Activated naive CD8-positive, alpha-beta T cell treated with anti-CD3 and anti-CD28 coated beads, Interleukin-2, amount 50 U/mL, for 24 hours (primary cell): ENCODE measurements around the gene KRT78.

Source experiments
- ATAC-seq: fragments of 150-1000 bp; cut with Tn5 transposase; one replicate; pipeline ENCODE4 v1.10.0; 2021
- DNase-seq: peaks from one replicate; pipeline ENCODE4 v3.0.0; 2021
- H3K27ac Mint-ChIP-seq: one replicate; pipeline ENCODE4 v1.8.0; 2021; ENCODE audit warnings: mild to moderate bottlenecking, mixed read lengths
- H3K27me3 Mint-ChIP-seq: one replicate; pipeline ENCODE4 v1.8.0; 2021; ENCODE audit warnings: mixed read lengths
- H3K36me3 Mint-ChIP-seq: one replicate; pipeline ENCODE4 v1.8.0; 2021; ENCODE audit warnings: low read depth, mixed read lengths
- H3K4me1 Mint-ChIP-seq: one replicate; pipeline ENCODE4 v1.8.0; 2021; ENCODE audit warnings: mixed read lengths
- H3K4me3 Mint-ChIP-seq: one replicate; pipeline ENCODE4 v1.8.0; 2021; ENCODE audit warnings: mild to moderate bottlenecking, moderate library complexity, mixed read lengths
- H3K9me3 Mint-ChIP-seq: one replicate; pipeline ENCODE4 v1.8.0; 2021; ENCODE audit warnings: mixed read lengths

Gene KRT78

DNA sequence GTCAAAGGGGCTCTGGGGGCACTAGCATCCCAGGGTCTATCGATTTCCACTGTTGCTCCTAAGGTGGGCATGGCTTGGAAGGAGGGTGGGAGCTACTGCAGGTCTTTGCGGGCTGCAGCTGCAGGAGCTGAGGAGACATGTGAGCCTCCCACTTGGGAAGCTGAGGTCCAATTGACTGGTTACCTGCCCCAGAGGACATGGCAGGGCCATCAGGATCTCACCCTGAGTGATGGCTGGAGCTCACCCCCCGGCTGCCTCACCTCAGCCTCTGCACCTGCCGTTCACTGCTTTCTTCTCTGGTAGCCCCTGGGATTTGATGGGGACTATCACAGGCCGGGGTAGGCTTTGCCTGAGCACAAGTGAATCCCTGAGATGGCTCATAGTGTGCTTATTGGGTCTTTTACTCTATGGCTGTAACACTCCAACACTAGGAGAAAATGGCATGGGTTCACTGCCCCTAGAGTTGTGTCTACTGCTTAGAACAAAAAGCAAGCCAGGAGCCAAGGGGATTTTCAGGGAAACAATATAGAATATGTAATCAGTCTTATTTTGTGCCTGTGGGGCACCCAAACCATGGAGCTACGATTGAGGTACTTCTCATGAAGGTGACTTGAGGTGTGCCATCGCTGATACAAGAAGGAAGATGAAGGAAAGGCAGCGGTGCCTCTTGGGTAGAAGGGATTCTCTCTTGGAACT, 31.6 kb downstream of the KRT78 start:
- no peaks in the 10 kb centered on the region for H3K27me3 Mint-ChIP-seq
- no peak overlapping the region for H3K27ac Mint-ChIP-seq
- H3K36me3 Mint-ChIP-seq, result no peaks in the 10 kb centered on the region
- H3K9me3 Mint-ChIP-seq, result no peaks in the 10 kb centered on the region
- no peak overlapping the region for H3K4me3 Mint-ChIP-seq
- ATAC-seq (no peak), DNase-seq (no peak)
- H3K4me1 Mint-ChIP-seq, result peaks cover 10% of the 10 kb centered on the region

DNA sequence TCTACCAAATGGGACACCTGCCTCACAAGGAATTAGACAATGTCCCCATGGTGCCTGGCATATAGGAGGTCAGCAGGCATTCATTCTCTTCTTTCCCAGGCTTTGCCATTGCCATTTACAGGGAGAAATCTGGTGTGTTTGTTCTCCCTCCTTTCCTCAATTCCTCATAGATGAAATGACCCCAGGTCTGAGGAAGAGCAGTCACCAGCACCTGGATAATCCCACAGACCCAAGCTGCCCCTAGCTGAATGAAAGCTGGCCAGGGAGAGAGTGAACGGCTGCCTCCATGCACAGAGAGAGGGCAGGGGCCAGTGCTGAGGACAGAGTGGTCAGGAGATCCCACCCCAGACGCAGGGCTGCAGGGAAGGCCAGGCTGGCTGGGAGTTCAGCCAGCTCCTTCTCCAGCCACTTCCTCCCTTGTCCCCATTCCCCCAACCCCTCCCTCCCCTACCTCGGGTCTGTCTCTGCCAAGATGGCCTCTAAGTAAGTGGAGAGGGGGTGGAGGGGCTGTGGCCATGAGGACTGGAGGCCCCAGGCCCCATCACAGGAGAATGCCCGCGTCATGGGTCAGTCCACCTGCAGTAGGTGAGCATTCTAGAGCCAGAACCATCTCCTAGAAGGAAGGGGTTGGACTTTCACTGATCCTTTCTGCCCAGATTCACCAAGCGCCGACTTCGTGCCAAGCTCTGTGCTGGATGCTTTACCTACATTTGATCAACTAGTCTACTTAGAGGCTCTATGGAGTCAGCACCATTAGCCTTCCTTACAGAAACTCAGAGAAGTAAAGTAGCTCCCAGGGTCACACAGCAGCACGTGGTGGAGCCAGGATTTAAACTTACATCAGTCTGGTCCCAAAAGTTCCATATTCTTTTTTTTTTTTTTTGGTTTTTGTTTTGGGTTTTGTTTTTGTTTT, 32.9 kb downstream of the KRT78 start:
- DNase-seq (no peak), ATAC-seq (no peak)
- no peaks in the 10 kb centered on the region for H3K27me3 Mint-ChIP-seq
- H3K4me3 Mint-ChIP-seq, result no peak overlapping the region
- H3K36me3 Mint-ChIP-seq, result no peaks in the 10 kb centered on the region
- H3K9me3 Mint-ChIP-seq, result no peaks in the 10 kb centered on the region
- H3K4me1 Mint-ChIP-seq, result peaks cover 10% of the 10 kb centered on the region
- no peak overlapping the region for H3K27ac Mint-ChIP-seq

DNA sequence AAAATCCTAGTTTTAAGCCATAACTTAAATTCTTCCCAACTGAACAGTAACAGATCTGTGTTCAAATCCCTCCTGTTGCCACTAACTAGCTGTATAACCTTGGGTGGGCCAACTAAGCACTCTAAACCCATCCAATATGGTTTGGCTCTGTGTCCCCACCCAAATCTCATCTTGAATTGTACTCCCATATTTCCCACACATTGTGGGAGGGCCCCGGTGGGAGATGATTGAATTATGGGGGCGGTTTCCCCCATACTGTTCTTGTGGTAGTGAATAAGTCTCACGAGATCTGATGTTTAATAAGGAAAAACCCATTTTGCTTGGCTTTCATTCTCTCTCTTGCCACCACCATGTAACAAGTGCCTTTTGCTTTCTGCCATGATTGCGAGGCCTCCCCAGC, 33.6 kb downstream of the KRT78 start:
- no peaks in the 10 kb centered on the region for H3K36me3 Mint-ChIP-seq
- H3K27ac Mint-ChIP-seq, result no peak overlapping the region
- ATAC-seq (no peak), DNase-seq (no peak)
- peaks cover 10% of the 10 kb centered on the region for H3K4me1 Mint-ChIP-seq
- no peak overlapping the region for H3K4me3 Mint-ChIP-seq
- H3K9me3 Mint-ChIP-seq, result no peaks in the 10 kb centered on the region
- no peaks in the 10 kb centered on the region for H3K27me3 Mint-ChIP-seq

DNA sequence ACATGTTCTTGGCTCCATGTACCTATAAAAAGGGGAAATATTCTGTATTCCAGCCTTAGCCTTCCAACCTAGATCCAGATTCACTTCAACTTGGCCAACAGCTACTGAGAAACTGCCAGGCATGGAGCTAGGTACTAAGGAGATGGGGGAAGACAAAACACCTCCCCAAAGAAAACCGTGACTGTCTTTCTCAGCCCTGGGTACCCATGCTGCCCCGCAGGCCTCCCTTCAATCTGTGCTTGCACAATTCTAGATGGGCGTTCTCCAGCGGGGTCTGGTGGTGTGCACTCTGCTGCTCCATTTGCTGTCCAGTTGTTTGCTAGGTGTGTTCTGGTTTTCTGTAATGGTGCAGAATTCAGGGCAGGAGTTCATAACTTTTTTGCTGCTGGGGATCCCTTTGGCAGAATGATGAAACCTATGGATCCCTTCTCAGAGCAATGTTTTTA, 34.1 kb downstream of the KRT78 start:
- Mint-ChIP-seq H3K36me3 (no peaks in the 10 kb centered on the region), H3K4me3 (no peak overlapping the region), H3K27me3 (no peaks in the 10 kb centered on the region), H3K9me3 (no peaks in the 10 kb centered on the region), H3K27ac (no peak overlapping the region), H3K4me1 (peaks cover 10% of the 10 kb centered on the region)
- DNase-seq (no peak), ATAC-seq (no peak)

DNA sequence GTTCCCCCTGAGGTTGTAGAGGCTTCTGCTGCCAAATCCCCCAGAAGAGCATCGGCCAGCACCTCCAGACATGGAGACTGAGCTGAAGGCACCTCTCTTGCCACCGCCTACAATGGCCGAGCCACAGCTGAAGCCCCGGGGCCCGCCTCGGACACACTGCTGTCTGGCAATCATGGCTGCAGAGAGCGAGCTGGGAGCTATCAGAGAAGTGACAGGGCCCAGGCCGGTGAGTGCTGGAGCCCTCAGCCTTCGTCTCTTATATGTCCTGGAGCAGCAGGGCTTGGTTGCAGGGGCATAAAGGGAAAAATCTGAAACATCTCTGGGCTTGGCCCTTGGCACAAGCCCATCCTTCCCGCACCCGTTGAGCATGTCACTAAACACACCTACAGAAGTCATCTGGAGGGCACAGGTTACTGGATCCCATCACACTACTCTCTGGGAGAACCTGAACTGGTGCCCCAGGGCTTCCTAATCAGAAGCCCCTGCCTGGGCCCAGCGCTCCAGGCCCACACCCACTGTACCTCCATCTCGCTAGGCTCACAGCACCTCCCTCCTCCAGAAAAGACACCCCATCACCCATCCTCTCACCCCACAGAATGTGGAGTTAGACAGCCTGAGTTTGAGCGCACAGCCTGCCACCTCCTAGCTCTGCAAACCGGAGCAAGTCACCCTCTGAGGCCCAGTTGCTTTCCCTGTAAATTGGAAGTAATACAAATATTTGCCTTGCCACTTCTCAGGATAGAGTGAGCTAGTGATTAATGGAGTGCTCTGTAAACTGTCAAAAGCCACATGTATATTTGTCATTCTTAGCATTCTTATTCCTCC, 34.7 kb downstream of the KRT78 start, which contains the start of gene KRT4:
TSS of gene KRT4 (minus strand) at position 232 of the 825 bp plus-strand sequence. CDS start at position 174, 58 bp downstream.
- Mint-ChIP-seq H3K4me3 (no peak within 1 kb of the TSS), H3K36me3 (no peaks in the 10 kb centered on the region), H3K27ac (no peak within 1 kb of the TSS), H3K9me3 (no peaks in the 10 kb centered on the region), H3K27me3 (no peaks in the 10 kb centered on the region), H3K4me1 (peaks cover 10% of the 10 kb centered on the region)
- DNase-seq (no peak), ATAC-seq (no peak)

DNA sequence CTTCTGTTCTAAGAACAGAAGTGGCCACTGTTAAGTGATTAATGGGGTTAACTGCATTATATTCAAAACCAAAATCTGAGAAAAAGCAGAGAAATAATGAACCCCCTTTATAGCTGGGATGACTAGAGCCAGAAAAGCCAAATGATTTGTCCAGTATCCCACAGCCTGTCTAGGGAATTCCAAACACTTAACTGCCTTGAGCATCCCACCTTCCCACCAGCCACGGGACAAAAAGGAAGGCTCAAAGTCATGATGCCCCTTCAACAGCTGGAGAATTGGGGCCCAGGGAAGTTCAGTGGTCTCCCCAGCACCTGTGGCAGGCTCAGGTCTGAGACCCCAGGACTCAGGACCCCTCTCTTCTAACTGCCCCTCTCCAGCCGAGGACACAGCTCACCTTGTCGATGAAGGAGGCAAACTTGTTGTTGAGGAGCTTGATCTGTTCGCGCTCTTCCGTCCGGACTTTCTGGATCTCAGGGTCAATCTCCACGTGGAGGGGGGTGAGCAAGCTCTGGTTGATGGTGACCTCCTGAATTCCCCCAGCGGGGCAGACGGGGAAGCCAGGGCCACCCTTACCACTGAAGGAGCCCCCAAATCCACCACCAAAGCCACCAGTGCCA, 35.5 kb downstream of the KRT78 start:
- no peak for ATAC-seq
- DNase-seq, result no peak
- no peaks in the 10 kb centered on the region for H3K36me3 Mint-ChIP-seq
- peaks cover 10% of the 10 kb centered on the region for H3K4me1 Mint-ChIP-seq
- H3K9me3 Mint-ChIP-seq, result no peaks in the 10 kb centered on the region
- no peak overlapping the region for H3K4me3 Mint-ChIP-seq
- H3K27me3 Mint-ChIP-seq, result no peaks in the 10 kb centered on the region
- H3K27ac Mint-ChIP-seq, result no peak overlapping the region

DNA sequence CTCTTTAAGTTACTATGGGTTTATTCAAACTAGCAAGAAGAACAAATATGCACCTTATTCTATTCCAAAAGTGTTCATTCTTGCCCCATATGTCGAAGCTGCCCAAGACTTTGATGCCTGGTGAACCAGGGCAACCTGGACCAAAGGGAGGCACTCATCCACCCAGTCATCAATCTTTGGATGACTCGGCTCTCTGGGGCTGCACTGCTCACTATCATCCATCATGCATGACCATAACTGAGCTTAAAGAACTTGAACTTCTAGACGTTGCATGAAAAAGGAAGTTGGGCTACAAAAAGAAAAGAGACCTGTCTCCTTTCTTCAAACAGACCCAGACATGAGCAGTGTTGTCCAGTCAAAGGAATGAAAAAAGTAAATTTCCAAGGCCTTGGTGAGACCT, 36.0 kb downstream of the KRT78 start:
- ATAC-seq (no peak), DNase-seq (no peak)
- no peaks in the 10 kb centered on the region for H3K36me3 Mint-ChIP-seq
- no peak overlapping the region for H3K4me3 Mint-ChIP-seq
- H3K27ac Mint-ChIP-seq, result no peak overlapping the region
- H3K9me3 Mint-ChIP-seq, result no peaks in the 10 kb centered on the region
- peaks cover 6% of the 10 kb centered on the region for H3K4me1 Mint-ChIP-seq
- H3K27me3 Mint-ChIP-seq, result no peaks in the 10 kb centered on the region

DNA sequence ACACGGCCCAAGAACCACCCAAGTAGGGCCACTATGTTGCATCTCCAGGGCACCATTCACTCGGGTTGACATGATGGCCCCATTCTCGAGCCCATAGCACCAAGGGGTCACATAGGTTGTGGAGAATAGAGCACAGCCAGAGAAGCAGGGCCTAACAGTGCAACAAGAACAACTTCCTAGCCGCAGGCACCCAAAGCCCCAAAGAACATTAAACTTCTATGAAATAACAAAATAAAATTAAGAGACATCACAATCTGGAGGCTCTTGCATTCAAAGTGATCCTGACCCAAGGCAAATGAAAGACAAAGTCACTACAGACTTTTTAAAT, 36.8 kb downstream of the KRT78 start:
- Mint-ChIP-seq H3K36me3 (no peaks in the 10 kb centered on the region), H3K27me3 (no peaks in the 10 kb centered on the region), H3K27ac (no peak overlapping the region), H3K9me3 (no peaks in the 10 kb centered on the region), H3K4me1 (no peaks in the 10 kb centered on the region), H3K4me3 (no peak overlapping the region)
- DNase-seq (no peak), ATAC-seq (no peak)

DNA sequence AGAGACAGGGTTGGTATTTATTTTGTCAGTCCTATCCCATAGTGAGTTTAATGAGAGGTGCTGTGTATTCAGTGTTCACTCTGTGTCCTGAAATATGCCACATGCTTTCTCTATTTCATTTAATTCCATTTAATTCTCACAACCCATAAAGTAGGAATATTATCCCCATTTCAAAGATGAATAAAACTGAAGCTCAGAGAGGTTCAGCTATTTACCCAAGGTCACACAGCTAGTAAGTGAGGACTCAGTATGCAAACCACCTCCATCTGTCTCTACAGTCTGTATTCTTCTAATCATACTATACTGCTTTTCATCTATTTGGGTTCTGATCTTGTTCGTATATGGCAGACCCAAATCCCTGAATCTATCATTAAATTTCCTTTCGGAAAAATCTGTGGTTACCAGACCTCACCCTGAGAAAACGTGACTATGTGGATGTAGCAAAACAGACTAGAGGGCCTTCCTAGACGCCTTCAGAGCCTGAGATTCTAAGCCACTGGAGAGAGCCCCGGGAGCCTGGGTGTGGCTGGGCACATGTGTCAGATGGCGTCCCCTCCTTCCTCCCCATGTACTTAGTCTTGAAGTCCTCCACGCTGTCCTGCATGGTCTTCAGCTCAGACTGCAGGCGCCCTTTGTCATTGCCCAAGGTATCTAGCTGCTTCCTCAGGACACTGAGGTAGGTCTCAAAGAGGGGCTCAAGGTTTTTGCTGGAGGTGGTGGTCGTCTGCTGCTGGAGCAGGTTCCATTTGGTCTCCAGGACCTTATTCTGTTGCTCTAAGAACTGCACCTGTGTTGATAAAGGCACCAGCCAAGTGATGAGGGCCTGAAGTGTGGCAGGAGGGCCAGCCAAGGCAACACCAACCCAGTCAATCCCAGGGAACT, 37.4 kb downstream of the KRT78 start:
- DNase-seq (no peak), ATAC-seq (no peak)
- no peaks in the 10 kb centered on the region for H3K4me1 Mint-ChIP-seq
- H3K4me3 Mint-ChIP-seq, result no peak overlapping the region
- no peaks in the 10 kb centered on the region for H3K27me3 Mint-ChIP-seq
- no peaks in the 10 kb centered on the region for H3K36me3 Mint-ChIP-seq
- H3K27ac Mint-ChIP-seq, result no peak overlapping the region
- H3K9me3 Mint-ChIP-seq, result no peaks in the 10 kb centered on the region

DNA sequence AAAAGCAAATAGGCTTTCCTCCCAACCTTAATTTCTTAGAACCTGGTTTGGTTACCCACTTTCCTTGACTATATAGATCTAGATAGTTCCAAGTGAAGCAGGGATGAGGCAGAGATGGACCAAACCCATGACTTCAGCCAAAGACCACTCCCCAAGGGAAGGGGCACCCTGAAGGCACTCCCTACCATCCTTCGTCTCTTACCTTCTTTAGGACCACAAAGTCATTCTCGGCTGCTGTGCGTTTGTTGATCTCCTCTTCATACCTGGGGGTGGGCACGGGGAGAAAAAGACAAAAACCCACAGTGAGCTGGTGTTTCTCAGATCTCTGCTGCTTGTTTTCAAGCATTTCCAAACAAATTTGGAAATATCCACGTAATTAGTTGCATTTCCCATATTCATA, 38.2 kb downstream of the KRT78 start:
- Mint-ChIP-seq H3K36me3 (no peaks in the 10 kb centered on the region), H3K4me3 (no peak overlapping the region), H3K27ac (no peak overlapping the region), H3K27me3 (no peaks in the 10 kb centered on the region), H3K9me3 (no peaks in the 10 kb centered on the region), H3K4me1 (no peaks in the 10 kb centered on the region)
- DNase-seq, result no peak
- no peak for ATAC-seq

DNA sequence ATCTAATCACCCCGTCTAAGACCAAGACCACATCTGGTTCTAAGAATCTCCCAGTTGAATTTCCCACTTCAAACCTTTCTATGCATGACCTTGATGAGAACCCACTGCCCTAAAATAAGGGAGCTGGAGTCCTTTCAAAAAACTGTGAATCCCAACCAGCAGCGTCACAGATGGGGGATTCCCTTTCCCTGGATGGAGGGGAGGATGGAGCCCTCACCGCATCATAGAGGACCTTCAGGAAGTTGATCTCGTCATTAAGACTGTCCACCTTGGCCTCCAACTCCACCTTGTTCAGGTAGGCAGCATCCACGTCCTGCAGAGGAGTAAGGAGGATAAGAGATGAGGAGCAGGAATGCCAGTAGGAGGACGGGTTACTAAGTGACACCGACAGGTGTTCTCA, 39.6 kb downstream of the KRT78 start:
- H3K9me3 Mint-ChIP-seq, result no peaks in the 10 kb centered on the region
- ATAC-seq (no peak), DNase-seq (no peak)
- no peaks in the 10 kb centered on the region for H3K4me1 Mint-ChIP-seq
- no peak overlapping the region for H3K4me3 Mint-ChIP-seq
- no peaks in the 10 kb centered on the region for H3K36me3 Mint-ChIP-seq
- no peaks in the 10 kb centered on the region for H3K27me3 Mint-ChIP-seq
- H3K27ac Mint-ChIP-seq, result no peak overlapping the region

DNA sequence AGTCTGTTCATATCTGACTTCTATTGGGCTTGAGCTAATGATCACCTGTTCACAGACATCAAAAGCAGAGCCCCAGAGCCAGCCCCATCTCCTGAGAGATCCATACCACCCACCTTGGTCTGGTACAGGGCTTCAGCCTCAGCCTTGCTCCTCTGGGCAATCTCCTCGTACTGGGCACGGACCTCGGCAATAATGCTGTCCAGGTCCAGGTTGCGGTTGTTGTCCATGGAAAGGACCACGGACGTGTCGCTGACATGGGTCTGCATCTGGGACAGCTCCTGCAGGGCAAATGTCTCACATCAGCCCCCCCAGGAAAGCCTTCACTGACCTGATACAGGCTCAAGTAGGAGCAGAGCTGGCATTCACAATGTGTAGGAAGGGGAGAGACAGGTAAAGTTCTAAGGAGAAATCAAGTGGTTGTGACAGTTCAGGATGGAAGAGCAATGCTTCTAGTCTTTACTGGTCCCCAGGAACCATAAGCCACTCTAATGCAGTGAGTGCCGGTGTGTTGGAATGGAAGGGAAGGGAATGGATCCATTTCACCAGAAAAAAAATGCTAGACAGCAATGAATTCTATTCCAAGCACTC, 40.1 kb downstream of the KRT78 start:
- ATAC-seq (no peak), DNase-seq (no peak)
- H3K36me3 Mint-ChIP-seq, result no peaks in the 10 kb centered on the region
- no peaks in the 10 kb centered on the region for H3K4me1 Mint-ChIP-seq
- no peak overlapping the region for H3K27ac Mint-ChIP-seq
- no peaks in the 10 kb centered on the region for H3K9me3 Mint-ChIP-seq
- no peaks in the 10 kb centered on the region for H3K27me3 Mint-ChIP-seq
- H3K4me3 Mint-ChIP-seq, result no peak overlapping the region
